IPS DF 6.9 (cell line): ENCODE data around the gene RASGRF1.

ENCODE experiments used
- DNase-seq: peaks from one replicate; pipeline ENCODE4 v3.0.0-alpha.2; 2013; ENCODE audit warnings: low read depth, low spot score
- H3K27ac ChIP-seq: one replicate; pipeline ENCODE4 v1.5.1; 2013; ENCODE audit warnings: low read length, control low read depth
- H3K27me3 ChIP-seq: 2 replicates; pipeline ENCODE4 v1.6.1; 2013; ENCODE audit warnings: mild to moderate bottlenecking, low read length; ENCODE audit not compliant: control insufficient read depth, insufficient read depth
- H3K36me3 ChIP-seq: 2 replicates; pipeline ENCODE4 v1.6.1; 2013; ENCODE audit warnings: low read length; ENCODE audit not compliant: control insufficient read depth, insufficient read depth
- H3K4me1 ChIP-seq: 2 replicates; pipeline ENCODE4 v1.6.1; 2013; ENCODE audit warnings: low read length; ENCODE audit not compliant: control insufficient read depth, insufficient read depth
- H3K4me3 ChIP-seq: 2 replicates; pipeline ENCODE4 v1.5.1; 2013; ENCODE audit warnings: mild to moderate bottlenecking, low read length
- H3K9me3 ChIP-seq: 2 replicates; pipeline ENCODE4 v1.6.1; 2013; ENCODE audit warnings: low read length, inconsistent platforms; ENCODE audit not compliant: control insufficient read depth, insufficient read depth
- WGBS: extraction: QIAGEN DNeasy Blood & Tissue Kit; methylation state at CpG from one replicate; pipeline ENCODE4 v1.1.7; 2013; ENCODE audit warnings: mixed read lengths, missing lambda C conversion rate; ENCODE audit not compliant: insufficient read length, insufficient coverage; 5-methylcytosine and 5-hydroxymethylcytosine counted together

The RASGRF1 gene

GRCh38 chr15:78947506-78947905 lies 143.1 kb downstream of the RASGRF1 start:
- peaks cover 6% of the 10 kb centered on the region; the same call in 1 of the 2 replicates for H3K27me3 ChIP-seq
- H3K9me3 ChIP-seq = no peaks in the 10 kb centered on the region
- H3K36me3 ChIP-seq = no peaks in the 10 kb centered on the region
- WGBS = no CpG with 5 or more reads among the region's 5 CpGs
- no peak for DNase-seq
- no peak overlapping the region for H3K4me3 ChIP-seq
- H3K4me1 ChIP-seq = peaks cover 9% of the 10 kb centered on the region; the same call in 1 of the 2 replicates
- H3K27ac ChIP-seq = no peak overlapping the region

- no peaks in the 10 kb centered on the region for H3K36me3 ChIP-seq
- H3K27me3 ChIP-seq = peaks cover 6% of the 10 kb centered on the region; the same call in 1 of the 2 replicates
- peaks cover 7% of the 10 kb centered on the region; the same call in 1 of the 2 replicates for H3K4me1 ChIP-seq
- H3K27ac ChIP-seq = no peak overlapping the region
- H3K4me3 ChIP-seq = no peak overlapping the region
- WGBS = no CpG with 5 or more reads among the region's 5 CpGs
- no peaks in the 10 kb centered on the region for H3K9me3 ChIP-seq
- DNase-seq = no peak
Measured at GRCh38 chr15:78946493-78946892, 144.1 kb downstream of the RASGRF1 start.

GRCh38 chr15:78944669-78945407 lies 145.7 kb downstream of the RASGRF1 start, which contains the start of gene CTSH:
Gene CTSH (minus strand): TSS chr15:78945046. CDS start chr15:78944981, 65 bp downstream.
- Histone ChIP-seq H3K27ac (no peak within 1 kb of the TSS), H3K9me3 (no peaks in the 10 kb centered on the region), H3K36me3 (no peaks in the 10 kb centered on the region), H3K4me1 (peaks cover 7% of the 10 kb centered on the region; the same call in 1 of the 2 replicates), H3K4me3 (peak within 1 kb of the TSS; percentile 54), H3K27me3 (peaks cover 6% of the 10 kb centered on the region; the same call in 1 of the 2 replicates)
- no CpG with 5 or more reads among the region's 71 CpGs for WGBS
- DNase-seq = peak; percentile 27

GRCh38 chr15:78944202-78944625 lies 146.4 kb downstream of the RASGRF1 start:
- DNase-seq = no peak
- no CpG with 5 or more reads among the region's 12 CpGs for WGBS
- peak overlapping the region; percentile 54 for H3K4me3 ChIP-seq
- no peak overlapping the region for H3K27ac ChIP-seq
- H3K9me3 ChIP-seq = no peaks in the 10 kb centered on the region
- H3K4me1 ChIP-seq = peaks cover 7% of the 10 kb centered on the region; the same call in 1 of the 2 replicates
- H3K27me3 ChIP-seq = peaks cover 6% of the 10 kb centered on the region; the same call in 1 of the 2 replicates
- H3K36me3 ChIP-seq = no peaks in the 10 kb centered on the region

GRCh38 chr15:78943692-78944091 lies 146.9 kb downstream of the RASGRF1 start:
- no peak overlapping the region for H3K4me3 ChIP-seq
- no peak for DNase-seq
- peaks cover 7% of the 10 kb centered on the region; the same call in 1 of the 2 replicates for H3K4me1 ChIP-seq

GRCh38 chr15:78942741-78943140 lies 147.8 kb downstream of the RASGRF1 start:
- Histone ChIP-seq H3K4me3 (no peak overlapping the region), H3K9me3 (no peaks in the 10 kb centered on the region), H3K27ac (no peak overlapping the region), H3K36me3 (no peaks in the 10 kb centered on the region), H3K4me1 (peaks cover 7% of the 10 kb centered on the region; the same call in 1 of the 2 replicates), H3K27me3 (peaks cover 6% of the 10 kb centered on the region; the same call in 1 of the 2 replicates)
- WGBS = no CpG with 5 or more reads among the region's 4 CpGs
- no peak for DNase-seq

More at GRCh38 chr15:78943692-78944091, 146.9 kb downstream of the RASGRF1 start:
- H3K9me3 ChIP-seq = no peaks in the 10 kb centered on the region
- WGBS = no CpG with 5 or more reads among the region's 7 CpGs
- no peak overlapping the region for H3K27ac ChIP-seq
- no peaks in the 10 kb centered on the region for H3K36me3 ChIP-seq
- peaks cover 6% of the 10 kb centered on the region; the same call in 1 of the 2 replicates for H3K27me3 ChIP-seq

GRCh38 chr15:78938658-78939488 lies 151.7 kb downstream of the RASGRF1 start:
- no CpG with 5 or more reads among the region's 6 CpGs for WGBS
- Histone ChIP-seq H3K36me3 (no peaks in the 10 kb centered on the region), H3K27me3 (no peaks in the 10 kb centered on the region; the same call in 1 of the 2 replicates), H3K4me3 (no peak overlapping the region), H3K9me3 (no peaks in the 10 kb centered on the region), H3K27ac (no peak overlapping the region), H3K4me1 (no peaks in the 10 kb centered on the region)
- no peak for DNase-seq

- no peaks in the 10 kb centered on the region for H3K9me3 ChIP-seq
- H3K36me3 ChIP-seq = no peaks in the 10 kb centered on the region; the same call in 1 of the 2 replicates
- H3K27me3 ChIP-seq = no peaks in the 10 kb centered on the region
- no peaks in the 10 kb centered on the region for H3K4me1 ChIP-seq
- DNase-seq = no peak
- H3K4me3 ChIP-seq = no peak overlapping the region
- H3K27ac ChIP-seq = no peak overlapping the region
- no CpG with 5 or more reads among the region's 14 CpGs for WGBS
Measured at GRCh38 chr15:78937132-78937739, 153.3 kb downstream of the RASGRF1 start.

- Histone ChIP-seq H3K27me3 (no peaks in the 10 kb centered on the region), H3K9me3 (no peaks in the 10 kb centered on the region), H3K36me3 (no peaks in the 10 kb centered on the region; the same call in 1 of the 2 replicates), H3K4me1 (no peaks in the 10 kb centered on the region), H3K27ac (no peak overlapping the region), H3K4me3 (no peak overlapping the region)
- WGBS = no CpG with 5 or more reads among the region's 5 CpGs
- no peak for DNase-seq
Measured at GRCh38 chr15:78934655-78935023, 155.9 kb downstream of the RASGRF1 start.
